NCI-H460 (cell line): ENCODE data around the gene LILRB3. TPM values are rescaled to one million over a fixed set of nuclear protein-coding genes. Genes with fewer than 3 reads are reported as not detected.
"Not testable (repeated sequence)": the region's sequence is repeated elsewhere in the genome, so short reads cannot be mapped to it uniquely, and the experiment has no call there.

Source experiments
- DNase-seq: peaks from one replicate; pipeline ENCODE4 v3.0.0-alpha.2; 2016; ENCODE audit warnings: low read depth; ENCODE audit errors: extremely low read depth
- small RNA-seq, 2 experiments: library from RNA; depleted of rRNA; stranded (forward); fragments of <200 nt; gene quantifications; one replicate each; pipeline ENCODE3, GENCODE V24; 2014
- total RNA-seq: library from RNA; depleted of rRNA; stranded (reverse); fragments of >200 nt; shearing (Covaris generic); gene quantifications from 2 replicates; pipeline ENCODE4 v1.2.3, GENCODE V29; 2014; rRNA removed

The LILRB3 gene
- total RNA-seq, 1 experiment from 2014 or later, result not detected

DNA sequence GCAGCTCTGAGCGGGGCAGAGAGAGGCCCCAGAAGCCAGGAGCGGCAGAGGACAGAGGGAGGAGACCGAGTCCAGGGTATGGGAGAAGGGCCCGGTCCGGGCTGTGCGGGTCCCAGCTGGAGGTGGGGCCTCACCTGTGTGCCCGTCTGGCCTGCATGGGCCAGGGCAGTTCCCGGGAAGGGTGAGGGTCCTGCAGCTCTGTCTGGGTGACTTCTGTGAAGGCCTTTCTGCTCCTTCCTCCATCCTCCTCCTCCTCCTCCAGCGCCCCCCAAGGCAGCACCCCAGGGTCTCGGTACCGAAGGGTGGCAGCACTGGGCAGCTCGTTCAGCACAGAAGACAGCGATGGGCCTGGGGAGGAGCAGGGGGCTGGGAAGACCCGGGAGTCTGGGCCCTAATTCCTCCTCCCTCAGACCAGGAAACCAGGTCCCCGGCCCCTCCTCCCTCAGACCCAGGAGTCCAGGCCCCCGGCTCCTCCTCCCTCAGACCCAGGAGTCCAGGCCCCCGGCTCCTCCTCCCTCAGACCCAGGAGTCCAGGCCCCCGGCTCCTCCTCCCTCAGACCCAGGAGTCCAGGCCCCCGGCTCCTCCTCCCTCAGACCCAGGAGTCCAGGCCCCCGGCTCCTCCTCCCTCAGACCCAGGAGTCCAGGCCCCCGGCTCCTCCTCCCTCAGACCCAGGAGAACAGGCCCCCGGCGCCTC is 50.9 kb downstream of the LILRB3 start:
- not testable (repeated sequence) for DNase-seq

- DNase-seq, result no peak
These were observed 53.6 kb downstream of the LILRB3 start for GRCh38 chr19:54169149-54169740.

DNA sequence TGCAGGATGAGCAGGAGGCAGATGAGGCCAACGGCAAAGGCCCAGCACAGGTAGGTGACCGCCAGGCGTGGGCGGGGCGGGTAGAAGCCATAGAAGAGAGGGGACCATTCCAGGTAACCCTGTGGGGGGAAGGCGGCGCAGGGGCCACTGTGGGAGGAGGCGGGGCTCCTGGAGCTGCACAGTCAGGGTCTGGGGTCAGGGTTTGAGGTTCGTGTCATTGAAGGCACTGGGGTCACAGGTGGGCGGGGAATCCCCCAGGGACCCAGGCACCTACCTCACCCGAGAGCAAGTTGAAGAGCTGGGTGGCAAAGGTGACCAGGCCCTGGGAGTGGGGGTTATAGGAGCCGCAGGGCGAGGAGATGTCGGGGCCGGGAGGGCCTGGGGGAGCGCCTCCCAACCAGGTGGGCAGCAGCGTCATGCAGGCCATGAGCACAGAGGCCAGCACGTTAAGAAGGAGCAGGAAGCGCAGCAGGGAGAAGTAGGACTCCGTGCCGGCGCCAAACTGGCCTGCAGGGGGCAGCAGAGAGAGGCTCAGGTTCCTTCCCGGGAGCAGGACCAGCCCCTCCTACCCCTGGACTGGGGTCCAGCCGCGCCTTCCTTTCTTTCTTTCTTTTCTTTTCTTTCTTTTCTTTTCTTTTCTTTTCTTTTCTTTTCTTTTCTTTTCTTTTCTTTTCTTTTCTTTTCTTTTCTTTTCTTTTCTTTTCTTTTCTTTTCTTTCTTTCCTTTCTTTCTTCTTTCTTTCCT is 54.5 kb downstream of the LILRB3 start:
- DNase-seq, result peak; percentile 75

Small RNA genes within 50 kb of the gene (small RNA-seq; reads per million reads assigned to genes)
- gene RNU6-1307P, result 0 reads per million in 2 experiments

Other genes starting within 250 kb of the LILRB3 start
- 4.6 and 4.9 TPM in 2 replicates for gene CACNG6, start 231.4 kb downstream of the LILRB3 start, total RNA-seq
- not detected in 2 replicates for gene VSTM1, start 159.1 kb downstream of the LILRB3 start, total RNA-seq
- gene TARM1, start 141.6 kb downstream of the LILRB3 start, total RNA-seq, result not detected in 2 replicates
- gene OSCAR, start 122.2 kb downstream of the LILRB3 start, total RNA-seq, result 0.22 and 0.32 TPM in 2 replicates
- 31.8 and 38.6 TPM in 2 replicates for gene NDUFA3, start 120.2 kb downstream of the LILRB3 start, total RNA-seq
- 8.3 and 10.2 TPM in 2 replicates for gene TFPT, start 107.3 kb downstream of the LILRB3 start, total RNA-seq
- 28.5 and 34.1 TPM in 2 replicates for gene PRPF31, start 107.3 kb downstream of the LILRB3 start, total RNA-seq
- gene CNOT3, start 85.2 kb downstream of the LILRB3 start, total RNA-seq, result 12.3 and 19.2 TPM in 2 replicates
- gene LENG1, start 63.3 kb downstream of the LILRB3 start, total RNA-seq, result 7.7 and 8.2 TPM in 2 replicates
- gene TMC4, start 49.8 kb downstream of the LILRB3 start, total RNA-seq, result 0.30 and 0.63 TPM in 2 replicates
- 27.5 and 28.9 TPM in 2 replicates for gene MBOAT7, start 33.4 kb downstream of the LILRB3 start, total RNA-seq
- gene TSEN34, start 31.7 kb downstream of the LILRB3 start, total RNA-seq, result 27.3 and 38.4 TPM in 2 replicates
- gene RPS9, start 22.1 kb downstream of the LILRB3 start, total RNA-seq, result 2,109 and 2,437 TPM in 2 replicates
- gene LILRA6, start 19.8 kb upstream of the LILRB3 start, total RNA-seq, result not detected in 2 replicates
- gene LILRB5, start 34.3 kb upstream of the LILRB3 start, total RNA-seq, result not detected in 2 replicates
- not detected in 2 replicates for gene LILRB2, start 58.1 kb upstream of the LILRB3 start, total RNA-seq
- not detected in 2 replicates for gene LILRA5, start 90.2 kb upstream of the LILRB3 start, total RNA-seq
- gene LILRA4, start 116.2 kb upstream of the LILRB3 start, total RNA-seq, result not detected in 2 replicates
- gene LAIR1, start 141.9 kb upstream of the LILRB3 start, total RNA-seq, result not detected in 2 replicates
- not detected in 2 replicates for gene TTYH1, start 192.5 kb upstream of the LILRB3 start, total RNA-seq
- gene LENG8, start 226.2 kb upstream of the LILRB3 start, total RNA-seq, result 30.4 and 32.9 TPM in 2 replicates
- gene LENG9, start 240.8 kb upstream of the LILRB3 start, total RNA-seq, result 6.2 and 8.2 TPM in 2 replicates